Activated T-cell treated with anti-CD3 and anti-CD28 coated beads for 24 hours (primary cell): ENCODE data around the gene LINC00632.
"Not testable (repeated sequence)": the region's sequence is repeated elsewhere in the genome, so short reads cannot be mapped to it uniquely, and the experiment has no call there.

Source experiments
- DNase-seq: peaks from one replicate; pipeline ENCODE4 v3.0.0-alpha.2; 2020; ENCODE audit warnings: low read depth

The LINC00632 gene

DNA sequence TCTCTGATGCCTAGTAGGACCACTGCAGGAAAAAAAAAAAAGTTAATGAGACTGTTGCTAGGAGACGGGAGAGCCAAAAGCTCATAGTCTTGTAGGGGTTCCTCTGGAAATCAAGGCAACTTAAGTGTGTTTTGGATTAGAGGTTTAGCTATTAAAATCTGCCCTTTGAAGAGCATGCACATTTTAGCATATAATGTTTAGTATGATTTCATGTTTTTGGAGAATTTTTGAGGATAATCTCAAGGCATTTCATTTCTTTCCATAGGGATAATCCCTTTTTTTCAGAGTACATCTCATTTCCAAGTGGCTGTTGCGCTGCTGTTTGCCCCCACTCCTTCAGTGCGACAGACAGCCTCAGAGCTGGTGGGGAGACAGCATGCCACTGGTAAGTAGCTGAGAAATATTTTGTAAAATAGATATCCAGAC, at the start of gene LINC00632:
LINC00632 (plus strand) TSS at position 339 of the 426 bp plus-strand sequence.
- DNase-seq = no peak

DNA sequence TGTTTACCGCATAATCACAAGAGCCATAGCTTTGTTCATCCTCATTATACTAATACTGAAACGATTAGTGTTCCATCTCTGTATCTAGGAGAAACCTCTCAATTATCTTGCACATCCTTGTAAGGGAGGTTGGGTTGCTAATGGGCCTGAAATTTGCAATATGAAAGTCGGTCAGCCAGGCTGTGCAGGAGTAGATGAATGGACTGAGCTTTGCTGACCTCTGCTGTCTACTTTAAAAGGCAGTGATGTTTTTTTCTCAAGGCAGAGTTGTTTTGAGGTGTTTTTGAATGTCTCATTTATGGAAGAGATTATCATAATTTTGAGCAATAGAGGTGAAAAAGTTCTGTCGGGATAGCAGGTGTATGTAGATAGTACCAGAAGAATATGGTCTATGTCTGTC, 47.9 kb upstream of the LINC00632 start:
- no peak for DNase-seq

DNA sequence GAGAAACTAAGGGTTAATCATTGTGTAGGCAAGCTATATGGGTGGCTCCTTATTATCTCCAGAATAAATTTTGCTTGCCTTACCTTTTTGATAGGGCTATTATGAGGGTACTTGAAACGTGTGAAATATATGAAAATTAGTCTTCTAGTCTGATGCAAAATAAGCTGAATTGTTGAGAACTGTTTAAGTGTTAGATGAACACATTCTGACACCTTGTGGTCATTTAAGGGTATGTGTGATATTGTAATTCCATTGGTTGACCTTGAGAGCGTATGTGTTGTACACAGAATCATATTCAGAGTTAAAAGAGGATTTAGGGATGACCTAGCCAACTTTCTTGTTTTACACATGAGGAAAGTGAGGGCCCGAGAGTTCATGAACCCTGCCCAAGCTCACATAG, 44.6 kb upstream of the LINC00632 start:
- DNase-seq = no peak

DNA sequence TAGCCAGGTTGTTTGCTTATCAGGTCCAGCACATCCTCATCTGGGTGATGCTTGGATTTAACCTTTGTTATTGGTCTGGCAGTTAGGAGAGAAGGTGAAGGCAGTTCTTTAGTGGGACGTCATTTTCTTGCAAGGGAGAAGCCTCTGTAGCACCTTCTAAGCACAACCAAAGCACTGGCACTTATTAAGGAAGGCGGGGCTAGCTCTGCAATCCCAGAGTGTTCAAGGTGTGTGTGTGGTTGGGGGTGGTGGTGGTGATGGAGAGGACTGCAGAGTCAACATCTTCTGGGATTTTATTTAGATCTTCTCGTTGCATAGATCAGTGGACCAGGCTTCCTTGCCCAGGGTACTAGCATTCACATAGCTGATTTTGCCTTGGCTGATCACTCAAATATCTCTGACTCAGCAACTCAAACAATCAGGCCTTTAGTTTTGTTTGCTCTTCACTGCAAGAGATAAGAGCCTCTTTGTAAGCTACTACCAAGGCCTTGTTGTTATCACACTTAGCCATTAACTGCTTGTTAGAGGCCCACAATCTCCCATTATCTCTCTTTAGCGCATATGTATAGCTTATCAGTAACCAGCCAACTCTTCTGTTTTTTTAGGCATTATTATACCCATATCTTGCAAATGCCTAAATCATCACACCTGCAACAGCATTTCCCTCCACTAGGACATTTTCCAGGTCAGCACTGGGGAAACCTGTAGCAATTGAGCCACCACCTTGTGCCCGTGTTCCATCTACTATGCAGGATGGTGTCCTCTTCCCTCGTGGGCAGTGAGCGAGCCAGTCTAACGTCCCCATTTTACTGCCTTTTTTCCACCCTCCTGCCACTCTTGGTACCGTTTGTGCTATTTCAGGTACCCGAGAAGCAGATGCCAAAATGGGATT, 36.5 kb upstream of the LINC00632 start:
- DNase-seq = no peak

DNA sequence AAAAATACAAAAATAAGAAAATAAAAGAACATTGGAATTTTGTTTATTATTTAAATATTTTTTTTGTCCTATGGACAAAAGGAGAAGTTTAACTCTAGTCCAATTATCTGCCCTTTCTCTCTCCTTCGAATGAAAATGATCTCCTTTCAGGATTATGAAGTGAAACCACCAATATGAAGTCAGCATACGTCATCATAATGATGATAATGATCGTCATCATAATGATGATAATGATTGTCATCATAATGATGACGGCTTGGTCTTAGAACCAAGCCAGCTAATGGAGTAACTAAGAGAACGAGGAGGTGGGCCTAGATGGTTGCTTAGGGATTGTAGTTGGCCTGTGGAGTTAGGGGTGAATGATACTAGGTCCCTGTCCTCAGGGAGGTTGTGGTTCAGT, 21.9 kb upstream of the LINC00632 start:
- no peak for DNase-seq

DNA sequence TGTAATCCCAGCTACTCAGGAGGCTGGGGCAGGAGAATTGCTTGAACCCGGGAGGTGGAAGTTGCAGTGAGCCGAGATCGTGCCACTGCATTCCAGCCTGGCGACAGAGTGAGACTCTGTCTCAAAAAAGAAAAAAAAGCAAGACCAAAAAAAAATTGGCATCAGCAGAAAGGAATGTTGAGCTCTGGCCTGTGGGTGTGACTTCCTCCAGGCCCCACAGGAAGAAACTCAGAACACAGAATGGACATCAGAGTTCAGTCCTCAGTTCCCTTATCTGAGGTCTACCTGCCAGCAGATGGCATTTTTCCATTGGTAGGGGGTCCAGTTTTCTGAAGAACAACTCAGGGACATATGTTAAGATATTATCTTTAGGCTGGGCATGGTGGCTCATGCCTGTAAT, 18.0 kb upstream of the LINC00632 start:
- not testable (repeated sequence) for DNase-seq

DNA sequence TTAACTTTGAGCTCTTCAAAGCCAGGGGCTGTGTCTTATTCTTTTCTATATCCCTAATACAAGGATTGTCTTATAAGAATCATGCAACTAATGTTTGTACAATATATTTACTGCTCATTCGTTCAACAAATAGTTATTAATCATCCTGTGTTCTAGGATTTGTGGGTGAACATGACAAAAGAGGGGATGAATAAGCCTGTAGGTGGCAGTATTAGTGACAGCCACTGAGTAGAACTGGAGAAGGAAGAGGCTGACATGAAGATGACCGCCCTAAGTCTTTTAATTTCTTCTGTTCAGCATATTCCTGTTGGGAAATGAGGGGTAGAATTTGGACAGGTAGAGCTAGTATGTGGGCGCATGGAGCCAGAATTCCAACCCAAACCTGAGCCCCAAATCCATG, 11.9 kb upstream of the LINC00632 start:
- no peak for DNase-seq

DNA sequence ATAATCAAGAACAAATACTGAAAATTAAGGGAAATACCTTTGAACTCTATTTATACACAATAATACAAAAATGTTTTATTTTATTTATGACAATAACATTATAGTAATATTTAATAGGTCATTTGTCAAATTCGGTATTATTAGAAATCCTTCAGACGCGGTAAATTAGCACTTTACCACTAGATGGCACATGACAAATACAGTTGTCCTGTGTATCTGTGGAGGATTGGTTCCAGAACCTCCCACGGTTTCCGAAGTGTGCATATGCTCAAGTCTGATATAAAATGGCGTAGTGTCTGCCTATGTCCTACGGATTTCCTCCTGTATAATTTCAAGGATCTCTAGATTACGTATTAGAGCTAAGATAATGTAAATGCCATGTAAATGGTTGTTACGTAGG, 8.1 kb upstream of the LINC00632 start:
- DNase-seq = no peak

DNA sequence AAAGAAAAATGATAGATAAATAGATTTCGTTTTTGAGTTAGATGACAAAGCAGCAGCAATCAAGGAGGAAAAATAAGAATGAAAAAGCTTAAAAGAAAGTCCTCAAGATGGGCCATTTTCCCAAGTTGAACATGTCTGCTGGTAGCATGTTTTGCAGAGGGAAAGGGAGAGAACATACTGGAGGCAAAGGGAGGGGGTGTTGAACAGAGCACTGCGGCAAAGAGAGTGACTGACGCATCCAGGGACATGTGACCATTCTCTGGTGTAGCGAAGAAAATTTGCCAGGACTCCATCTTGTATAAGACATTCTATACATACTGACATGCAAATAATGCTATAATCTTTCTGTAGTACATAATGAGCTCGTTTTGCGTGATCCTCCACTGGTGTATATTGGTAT, 1.2 kb downstream of the LINC00632 start:
- no peak for DNase-seq

DNA sequence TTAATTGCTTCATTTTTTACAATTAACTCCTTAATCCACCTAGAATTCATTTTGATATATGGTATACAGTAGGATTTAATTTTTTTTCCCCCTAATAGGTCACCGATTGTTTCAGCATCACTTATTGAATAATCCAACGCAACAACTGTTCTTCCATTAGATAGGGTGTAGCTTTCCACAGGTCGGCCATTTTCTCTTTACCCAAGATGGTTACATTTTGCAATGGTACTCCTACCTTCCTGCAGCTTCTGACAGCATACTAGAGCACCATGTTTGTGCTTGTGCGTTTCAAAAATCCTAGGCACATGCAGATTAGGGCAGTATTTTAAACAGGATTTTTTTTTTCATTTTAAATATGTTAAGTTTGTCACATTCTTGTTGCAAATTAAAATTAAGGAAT, 2.3 kb downstream of the LINC00632 start:
- DNase-seq = no peak

DNA sequence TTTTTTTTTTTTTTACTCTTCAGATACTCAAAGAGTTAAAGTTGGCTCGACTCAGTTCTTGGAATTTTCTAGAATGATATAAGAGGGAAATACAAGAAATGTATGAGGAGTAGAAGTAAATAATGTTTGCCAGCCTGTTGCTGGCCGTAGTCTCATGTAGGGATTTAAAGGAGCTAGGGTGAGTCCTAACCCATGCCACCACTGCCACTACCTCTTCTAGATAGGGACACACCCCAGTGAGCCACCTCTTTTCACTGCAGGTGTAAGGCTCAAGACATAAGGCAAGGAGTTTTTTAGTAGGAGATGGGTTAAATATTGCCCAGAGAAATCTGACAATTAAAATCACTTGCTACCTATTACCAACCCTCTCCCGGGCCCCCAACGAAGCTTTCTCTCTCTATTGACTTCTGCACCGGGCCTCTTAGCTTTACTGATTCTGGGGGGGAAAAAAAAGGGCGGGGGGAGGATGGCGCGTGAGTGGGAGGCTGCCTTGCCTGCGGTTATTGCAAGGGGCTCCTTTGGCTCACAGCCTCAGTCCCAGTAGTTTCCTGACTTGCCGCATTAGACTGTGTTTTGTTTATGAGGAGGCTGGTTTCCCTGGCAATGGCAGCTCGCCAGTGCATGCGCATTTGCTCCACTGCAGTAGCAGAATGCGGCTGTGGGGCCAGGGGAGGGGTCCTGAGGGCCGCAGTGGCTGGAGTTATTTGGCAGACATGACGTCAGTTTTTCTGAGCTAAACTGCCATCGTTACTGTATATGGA, 3.0 kb downstream of the LINC00632 start:
- peak; percentile 0 for DNase-seq

DNA sequence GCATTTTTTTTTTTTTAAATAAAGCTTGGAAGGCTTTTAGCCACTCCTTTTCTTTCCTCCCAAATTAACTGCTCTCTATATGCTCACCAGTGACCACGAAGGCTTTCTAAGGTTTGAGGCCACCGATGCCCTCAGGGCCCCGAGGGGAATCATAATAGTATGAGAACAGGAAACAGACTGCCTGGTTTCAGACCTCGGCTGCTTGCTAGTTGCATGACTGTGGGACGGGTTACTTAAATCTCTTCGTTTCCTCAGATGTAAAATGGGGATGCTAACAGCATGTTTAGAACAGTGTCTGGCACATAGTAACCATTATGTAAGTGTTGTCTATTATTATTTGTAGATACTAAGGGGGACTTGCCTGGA, 3.6 kb downstream of the LINC00632 start:
- no peak for DNase-seq

DNA sequence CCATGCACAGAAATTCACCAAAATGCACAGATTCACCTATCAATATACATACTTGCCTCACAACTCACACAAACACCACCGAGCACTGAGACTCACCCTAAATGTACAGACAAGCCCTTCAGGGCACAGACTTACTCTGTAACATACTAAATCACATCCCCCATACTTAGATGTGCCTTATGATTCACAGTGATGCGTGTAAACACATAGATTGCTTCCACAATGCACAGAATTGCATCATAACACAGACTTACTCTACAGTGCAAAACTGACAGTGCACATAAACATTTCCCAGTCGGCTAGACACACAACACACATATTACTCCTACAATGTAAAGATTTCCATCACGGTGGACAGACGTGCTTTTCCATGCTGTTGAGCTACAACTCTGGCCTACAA, 6.2 kb downstream of the LINC00632 start:
- DNase-seq = no peak

DNA sequence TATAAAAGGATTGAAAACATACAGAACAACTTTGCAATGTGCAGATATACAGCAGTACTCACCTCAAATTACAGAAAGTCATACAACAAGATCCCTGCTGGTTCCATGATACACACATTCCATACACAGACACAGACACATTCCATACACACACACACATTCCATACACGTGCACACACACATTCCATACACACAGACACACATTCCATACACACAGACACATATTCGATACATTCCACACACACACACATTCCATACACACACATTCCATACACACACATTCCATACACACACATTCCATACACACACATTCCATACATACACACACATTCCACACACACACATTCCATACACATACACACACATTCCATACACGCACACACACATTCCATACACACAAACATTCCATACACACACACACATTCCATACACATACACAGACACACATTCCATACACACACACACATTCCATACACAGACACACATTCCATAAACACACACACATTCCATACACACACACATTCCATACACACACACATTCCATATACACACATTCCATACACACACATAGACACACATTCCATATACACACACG, 13.7 kb downstream of the LINC00632 start:
- DNase-seq = no peak

DNA sequence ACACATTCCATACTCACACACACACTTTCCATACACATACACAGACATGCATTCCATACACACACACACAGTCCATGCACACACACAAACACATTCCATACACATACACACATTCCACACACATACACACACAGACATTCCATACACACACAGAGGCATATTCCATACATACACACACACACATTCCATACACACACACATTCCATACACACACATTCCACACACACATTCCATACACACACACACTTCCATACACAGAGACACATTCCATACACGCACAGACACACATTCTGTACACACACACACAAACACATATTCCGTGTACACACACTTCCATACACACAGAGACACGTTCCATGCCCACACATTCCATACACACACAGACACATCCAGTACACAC, 14.8 kb downstream of the LINC00632 start:
- no peak for DNase-seq

DNA sequence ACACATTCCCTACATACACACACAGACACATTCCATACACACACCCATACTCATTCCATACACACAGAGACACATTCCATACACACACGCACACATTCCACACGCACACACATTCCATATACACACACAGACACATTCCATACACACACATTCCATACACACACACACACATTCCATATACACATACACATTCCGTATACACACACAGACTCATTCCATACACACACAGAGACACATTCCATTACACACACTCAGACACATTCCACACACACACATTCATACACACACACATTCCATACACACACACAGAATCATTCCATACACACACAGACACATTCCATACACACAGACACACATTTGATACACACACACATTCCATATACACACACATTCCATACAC, 15.2 kb downstream of the LINC00632 start:
- DNase-seq = no peak

DNA sequence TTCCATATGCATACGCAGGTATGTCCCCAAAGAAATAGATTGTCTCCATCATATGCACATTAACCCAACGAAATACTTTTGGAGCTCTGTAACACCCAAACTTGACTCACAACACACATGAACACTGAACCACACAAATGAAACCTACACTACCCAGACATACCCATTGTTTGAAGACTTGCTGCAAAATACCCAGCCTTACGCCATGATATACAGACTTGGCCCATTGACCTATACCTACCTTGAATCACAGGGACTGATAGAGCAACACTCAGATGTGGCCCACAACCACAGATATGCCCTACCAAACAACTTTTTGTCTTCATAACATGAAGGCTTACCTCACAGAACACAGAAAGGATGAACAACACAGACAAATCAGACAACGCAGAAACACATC, 15.9 kb downstream of the LINC00632 start:
- no peak for DNase-seq

DNA sequence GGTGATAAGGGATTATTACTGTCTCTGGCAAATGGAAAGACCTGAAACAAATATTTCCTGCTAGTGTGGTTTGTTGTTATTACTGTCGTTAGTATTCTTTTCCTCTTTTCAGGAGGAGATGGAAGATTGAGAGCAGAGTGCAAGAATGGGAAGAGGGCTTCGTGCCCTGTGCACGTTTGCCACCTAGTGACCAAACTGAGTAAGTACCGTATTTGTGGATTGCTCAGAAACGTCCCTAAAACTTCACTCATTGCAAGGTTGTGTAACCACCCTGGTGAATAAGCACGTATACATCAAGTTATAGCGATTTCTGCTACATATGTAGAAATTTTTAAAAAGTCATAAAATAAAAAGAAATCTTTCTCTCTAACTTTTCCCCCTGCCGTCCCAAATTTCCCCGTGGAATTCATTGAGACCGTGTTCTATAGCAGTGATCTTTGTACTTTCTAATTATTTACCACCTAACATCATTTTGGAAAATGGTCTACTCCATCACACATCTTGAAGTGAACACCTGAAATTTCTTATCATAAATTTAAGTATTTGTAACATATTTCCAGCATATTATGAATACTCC, 24.3 kb downstream of the LINC00632 start:
- no peak for DNase-seq

DNA sequence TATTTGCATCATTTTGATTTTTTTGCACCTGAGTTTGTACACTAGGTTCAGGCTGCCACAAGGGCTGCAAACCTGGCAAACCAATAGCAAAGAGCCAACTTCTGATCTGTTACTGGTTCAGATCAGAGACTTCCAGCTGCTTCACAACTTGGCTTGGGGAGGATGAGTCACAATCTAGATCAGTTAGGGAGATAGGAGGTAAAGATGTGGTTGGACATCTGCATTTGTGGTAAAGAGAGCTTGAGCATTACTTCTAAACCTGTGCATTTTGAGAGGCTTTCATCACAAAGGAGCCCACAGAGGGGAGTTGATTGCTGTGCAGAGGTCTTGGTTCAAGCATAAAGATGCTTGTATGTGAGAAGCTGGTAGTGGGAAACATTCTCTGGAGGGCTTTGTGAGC, 34.5 kb downstream of the LINC00632 start:
- DNase-seq = no peak

DNA sequence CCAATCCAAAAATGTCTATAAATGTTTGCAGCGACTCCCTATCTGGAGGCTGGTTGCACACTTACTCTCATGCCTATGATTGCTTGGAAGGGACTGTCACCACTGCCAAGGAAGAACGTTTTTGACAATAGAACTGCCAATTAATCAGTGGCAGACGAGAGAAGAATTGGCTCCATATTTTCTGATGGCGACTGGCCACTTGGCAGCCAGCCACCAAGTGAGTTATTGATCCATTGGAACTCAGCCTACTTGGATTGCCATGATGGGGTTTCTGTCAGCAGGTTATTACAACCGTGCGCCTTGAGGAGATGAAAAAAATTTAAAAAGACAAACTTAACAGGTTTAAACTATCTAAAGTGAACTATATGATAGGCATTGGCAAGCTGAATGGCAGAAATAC, 47.4 kb downstream of the LINC00632 start:
- DNase-seq = no peak

DNA sequence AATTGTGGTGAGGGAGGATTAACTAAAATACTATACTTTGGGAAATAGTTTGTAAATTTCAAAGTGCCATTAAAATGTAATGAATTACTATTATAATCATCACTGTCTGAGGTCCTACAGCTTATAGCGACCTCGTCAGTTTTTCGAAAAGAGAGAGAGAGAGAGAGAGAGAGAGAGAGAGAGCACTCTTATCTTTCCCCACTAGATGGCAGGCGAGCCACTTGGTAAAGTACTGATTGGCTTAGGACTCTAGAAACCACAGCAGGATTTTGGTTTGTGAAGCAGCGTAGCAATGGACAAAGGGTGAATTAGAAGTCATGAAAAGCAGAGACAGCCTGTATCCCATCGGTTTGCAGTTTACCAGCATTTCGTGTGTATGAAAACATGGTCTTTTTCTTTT, 52.5 kb downstream of the LINC00632 start:
- no peak for DNase-seq

DNA sequence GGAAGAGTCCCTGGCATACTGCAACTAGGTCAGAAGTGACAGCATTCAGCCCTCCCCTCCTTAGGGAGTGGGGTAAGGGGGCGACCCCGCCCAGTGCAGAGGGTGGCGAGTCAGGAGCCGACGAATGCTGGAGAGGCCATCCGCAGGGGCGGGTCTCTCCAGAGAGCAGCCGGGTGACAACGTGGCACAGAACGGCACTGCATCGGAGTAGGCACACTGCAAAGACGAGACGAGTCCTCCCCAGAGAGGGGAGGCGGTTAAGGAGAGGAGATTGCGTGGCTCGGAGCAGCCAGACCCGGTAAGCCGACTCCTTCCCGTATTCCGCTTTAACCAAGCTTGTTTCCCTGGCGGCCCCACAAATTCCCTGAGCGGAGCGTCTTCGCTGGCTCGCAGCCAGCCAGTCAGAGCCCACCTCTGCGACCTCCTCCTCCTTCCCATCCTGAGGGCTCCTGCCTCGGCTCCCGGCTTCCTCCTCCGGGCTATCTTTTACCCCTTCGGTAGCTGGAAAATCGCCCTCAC, 54.9 kb downstream of the LINC00632 start:
- DNase-seq = no peak
